GM19455 (cell line): ENCODE results near the gene ZKSCAN5.
"Not testable (repeated sequence)": the region's sequence is repeated elsewhere in the genome, so short reads cannot be mapped to it uniquely, and the experiment has no call there.

Experiments
- ATAC-seq: cut with Tn5 transposase; IDR thresholded peaks from one replicate; pipeline ENCODE4 v1.9.1; 2021; ENCODE audit not compliant: unreplicated experiment

The ZKSCAN5 gene

GRCh38 chr7:99580778-99581332 is 76.4 kb downstream of the ZKSCAN5 start:
- not testable (repeated sequence) for ATAC-seq
